Measurements from ENCODE around the gene JOSD1. TPM values are rescaled to one million over a fixed set of nuclear protein-coding genes. Genes with fewer than 3 reads are reported as not detected.
"Not testable (repeated sequence)": the region's sequence is repeated elsewhere in the genome, so short reads cannot be mapped to it uniquely, and the experiment has no call there.

Gene JOSD1
- total RNA-seq, 2 donors from 2014 or later, result 144 to 161 TPM

- H3K27me3 Mint-ChIP-seq (ENCODE audit: low read depth); H3K9me3 Mint-ChIP-seq; DNase-seq; ATAC-seq (replicated peaks in 1 of 2); H3K27ac Mint-ChIP-seq; H3K4me3 Mint-ChIP-seq; H3K36me3 Mint-ChIP-seq (ENCODE audit: insufficient read depth in 2 of 2); H3K4me1 Mint-ChIP-seq (ENCODE audit: low read depth): not testable (repeated sequence)
Observed at GRCh38 chr22:38644245-38644644, 56.5 kb downstream of the JOSD1 start.

GRCh38 chr22:38641476-38642040 is 59.2 kb downstream of the JOSD1 start:
- no peaks in the 10 kb centered on the region for H3K4me1 Mint-ChIP-seq (ENCODE audit: low read depth)
- DNase-seq (no peak), ATAC-seq (replicated peaks in 1 of 2) (no peak)
- H3K9me3 Mint-ChIP-seq, result no peaks in the 10 kb centered on the region
- H3K36me3 Mint-ChIP-seq (ENCODE audit: insufficient read depth in 2 of 2), result no peaks in the 10 kb centered on the region
- H3K27me3 Mint-ChIP-seq (ENCODE audit: low read depth), result no peaks in the 10 kb centered on the region
- H3K27ac Mint-ChIP-seq, result no peak overlapping the region
- no peak overlapping the region for H3K4me3 Mint-ChIP-seq

GRCh38 chr22:38638728-38639127 is 62.0 kb downstream of the JOSD1 start:
- Mint-ChIP-seq H3K4me3 (no peak overlapping the region), H3K4me1 (ENCODE audit: low read depth) (no peaks in the 10 kb centered on the region), H3K36me3 (ENCODE audit: insufficient read depth in 2 of 2) (no peaks in the 10 kb centered on the region), H3K27ac (no peak overlapping the region), H3K9me3 (no peaks in the 10 kb centered on the region), H3K27me3 (ENCODE audit: low read depth) (no peaks in the 10 kb centered on the region)
- DNase-seq (no peak), ATAC-seq (replicated peaks in 1 of 2) (no peak)

GRCh38 chr22:38638216-38638615 is 62.5 kb downstream of the JOSD1 start:
- Mint-ChIP-seq H3K27ac (no peak overlapping the region), H3K4me1 (ENCODE audit: low read depth) (no peaks in the 10 kb centered on the region), H3K9me3 (no peaks in the 10 kb centered on the region), H3K4me3 (no peak overlapping the region), H3K27me3 (ENCODE audit: low read depth) (no peaks in the 10 kb centered on the region), H3K36me3 (ENCODE audit: insufficient read depth in 2 of 2) (no peaks in the 10 kb centered on the region)
- ATAC-seq (replicated peaks in 1 of 2) (no peak), DNase-seq (no peak)

Other genes starting within 250 kb of the JOSD1 start
- gene KCNJ4, start 245.7 kb downstream of the JOSD1 start, total RNA-seq, result not detected
- gene KDELR3, start 232.8 kb downstream of the JOSD1 start, total RNA-seq, result under 1 TPM; 0.31 to 0.37 TPM
- gene DDX17, start 194.6 kb downstream of the JOSD1 start, total RNA-seq, result 100 to 1,000 TPM; 374 to 431 TPM
- gene DMC1, start 130.8 kb downstream of the JOSD1 start, total RNA-seq, result 10 to 100 TPM; 25.1 to 30.7 TPM
- under 1 TPM; 0.28 to 0.34 TPM for gene FAM227A, start 44.6 kb downstream of the JOSD1 start, total RNA-seq
- gene CBY1, start 44.3 kb downstream of the JOSD1 start, total RNA-seq, result 10 to 100 TPM; 22.2 to 26.2 TPM
- gene TOMM22, start 19.0 kb downstream of the JOSD1 start, total RNA-seq, result 10 to 100 TPM; 65.4 to 67.1 TPM
- gene GTPBP1, start 5.0 kb upstream of the JOSD1 start, total RNA-seq, result 100 to 1,000 TPM in 1 of 2 donors, 10 to 100 TPM in 1; 96.8 to 127 TPM
- gene SUN2, start 55.1 kb upstream of the JOSD1 start, total RNA-seq, result 100 to 1,000 TPM; 175 to 179 TPM
- 10 to 100 TPM; 10.6 to 16.6 TPM for gene DNAL4, start 93.2 kb upstream of the JOSD1 start, total RNA-seq
- gene NPTXR, start 143.1 kb upstream of the JOSD1 start, total RNA-seq, result 1 to 10 TPM; 6.3 to 6.4 TPM
- 100 to 1,000 TPM; 116 to 124 TPM for gene CBX6, start 171.3 kb upstream of the JOSD1 start, total RNA-seq

Measured in activated T-cell treated with anti-CD3 and anti-CD28 coated beads, Interleukin-2, amount 50 U/mL, for 72 hours (primary cell).